NCI-H226 (cell line): Measurements from ENCODE around the gene SLC10A7.

Experiments
- DNase-seq: peaks from one replicate; pipeline ENCODE4 v3.0.0-alpha.2; 2015

Gene SLC10A7

GRCh38 chr4:146521541-146522097, at the start of gene SLC10A7:
Gene SLC10A7 (minus strand): TSS chr4:146521940. CDS start chr4:146521717, 223 bp downstream.
- DNase-seq: peak; percentile 59

- peak; percentile 76 for DNase-seq
Measured at GRCh38 chr4:146567396-146567795, 45.7 kb upstream of the SLC10A7 start.

- DNase-seq: no peak
Measured at GRCh38 chr4:146564492-146564891, 42.8 kb upstream of the SLC10A7 start.

DNA sequence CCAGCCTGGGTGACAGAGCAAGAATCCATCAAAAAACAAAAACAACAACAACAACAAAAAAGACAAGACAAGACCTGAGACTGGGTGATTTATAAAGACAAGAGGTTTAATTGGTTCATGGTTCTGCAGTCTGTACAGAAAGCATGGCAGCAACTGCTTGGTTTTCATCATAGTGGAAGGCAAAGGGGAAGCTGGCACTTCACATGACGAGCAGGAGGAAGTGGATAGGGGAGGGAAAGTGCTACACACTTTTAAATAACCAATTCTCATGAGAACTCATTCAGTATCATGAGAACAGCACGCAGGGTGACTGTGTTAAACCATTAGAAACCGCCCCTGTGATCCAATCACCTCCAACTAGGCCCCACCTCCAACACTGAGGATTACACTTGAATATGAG, 28.4 kb upstream of the SLC10A7 start:
- no peak for DNase-seq

DNA sequence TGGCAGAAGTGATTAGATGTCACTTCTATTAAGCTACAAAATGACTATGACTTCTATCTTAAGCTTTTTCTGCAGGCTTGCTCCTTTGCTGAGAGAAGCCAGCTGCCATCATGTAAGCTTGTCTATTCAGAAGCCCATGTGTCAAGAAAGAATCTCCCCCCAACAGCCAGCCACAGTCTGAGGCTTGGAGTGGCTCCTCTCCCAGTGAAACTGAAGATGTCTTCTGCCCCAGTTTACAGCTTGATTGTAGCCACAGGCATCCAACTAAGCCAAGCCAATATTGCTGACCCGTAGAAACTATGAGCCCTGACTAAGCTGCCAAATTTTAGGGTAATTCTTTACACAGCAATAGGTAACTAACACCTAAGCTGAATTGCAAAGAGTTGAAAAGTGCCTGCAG, 26.7 kb upstream of the SLC10A7 start:
- no peak for DNase-seq

DNA sequence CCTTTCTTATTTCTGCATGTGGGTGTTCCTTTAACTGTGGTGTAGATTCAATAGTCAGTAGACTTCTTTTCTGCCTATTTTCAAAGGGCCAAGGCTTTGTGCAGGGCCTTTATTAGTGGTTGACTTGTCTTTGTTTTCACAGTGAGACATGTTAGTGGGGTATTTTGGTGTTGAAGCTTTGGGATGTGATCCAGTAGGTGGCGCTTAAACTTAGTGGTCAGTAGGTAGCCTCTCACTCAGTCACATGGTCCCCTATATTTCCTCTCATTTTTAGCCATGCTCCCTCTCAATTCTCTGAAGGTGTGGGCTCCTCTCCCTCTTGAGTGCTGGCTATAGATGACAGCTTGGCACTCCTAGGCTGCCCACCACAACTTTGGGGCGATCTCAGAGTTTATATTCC, 23.4 kb upstream of the SLC10A7 start:
- DNase-seq: peak; percentile 25

- no peak for DNase-seq
Measured at GRCh38 chr4:146534178-146534577, 12.4 kb upstream of the SLC10A7 start.

DNA sequence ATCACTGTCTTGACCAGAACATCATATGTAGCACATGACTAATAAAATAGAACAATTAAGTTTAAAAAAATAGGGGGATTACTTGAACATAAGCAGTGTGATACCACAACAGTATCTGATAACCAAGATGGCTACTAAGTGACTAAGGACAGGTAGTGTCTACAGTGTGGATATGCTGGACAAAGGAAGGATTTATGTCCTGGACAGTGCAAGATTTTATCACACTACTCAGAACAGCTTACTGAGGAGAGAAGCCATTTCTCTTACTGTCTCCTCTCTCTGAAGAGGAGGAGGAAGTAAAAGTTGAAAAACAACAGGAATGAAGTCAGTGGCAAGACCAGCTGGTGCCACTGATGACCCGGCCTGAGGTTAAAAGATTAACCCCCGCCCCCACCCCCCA, 4.0 kb upstream of the SLC10A7 start:
- no peak for DNase-seq

- no peak for DNase-seq
Measured at GRCh38 chr4:146524663-146525062, 2.9 kb upstream of the SLC10A7 start.

GRCh38 chr4:146522869-146523205, 1.1 kb upstream of the SLC10A7 start:
- DNase-seq: no peak

GRCh38 chr4:146522098-146522868, 543 bp upstream of the SLC10A7 start:
- DNase-seq: peak; percentile 77

GRCh38 chr4:146520896-146521540, 722 bp downstream of the SLC10A7 start:
- peak; percentile 7 for DNase-seq

- no peak for DNase-seq
Measured at GRCh38 chr4:146514651-146515357, 6.9 kb downstream of the SLC10A7 start.

DNA sequence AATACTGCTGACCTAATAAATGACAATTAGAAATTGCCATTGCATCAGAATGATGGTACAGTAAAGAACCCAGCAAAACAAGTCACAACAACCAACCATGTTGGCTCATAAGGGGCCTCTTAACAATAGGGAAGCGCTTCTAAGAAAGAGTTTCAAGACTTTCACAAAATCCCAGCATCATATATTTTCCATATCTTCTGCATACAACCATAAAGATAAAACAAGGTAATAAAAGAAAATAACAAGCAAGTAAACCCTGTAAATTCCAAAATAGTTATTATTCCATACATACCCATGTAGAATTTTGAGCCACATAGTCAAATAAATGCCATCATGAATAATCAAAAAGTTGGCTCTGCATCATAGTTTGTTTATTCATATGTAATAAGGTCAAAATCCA, 8.2 kb downstream of the SLC10A7 start:
- DNase-seq: no peak

DNA sequence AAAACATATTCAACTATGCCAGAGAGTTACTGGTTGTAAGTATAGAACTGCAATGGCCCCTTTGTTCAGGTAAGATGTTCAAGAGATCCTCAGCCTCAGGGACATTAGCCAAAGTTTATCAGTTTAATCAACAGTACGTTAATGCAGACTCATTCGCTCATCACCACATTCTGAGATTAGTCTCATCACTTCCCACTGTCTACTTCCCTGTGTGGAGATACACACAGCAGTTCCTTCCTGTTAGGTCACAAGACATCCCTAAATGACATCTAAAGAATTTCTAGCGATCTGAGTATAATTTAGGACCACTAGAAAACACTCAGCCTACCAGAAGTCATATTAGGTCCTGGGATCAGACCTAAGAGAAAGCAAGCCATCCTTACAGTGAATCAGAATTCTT, 10.4 kb downstream of the SLC10A7 start:
- DNase-seq: no peak

GRCh38 chr4:146510942-146511341, 10.8 kb downstream of the SLC10A7 start:
- DNase-seq: no peak

DNA sequence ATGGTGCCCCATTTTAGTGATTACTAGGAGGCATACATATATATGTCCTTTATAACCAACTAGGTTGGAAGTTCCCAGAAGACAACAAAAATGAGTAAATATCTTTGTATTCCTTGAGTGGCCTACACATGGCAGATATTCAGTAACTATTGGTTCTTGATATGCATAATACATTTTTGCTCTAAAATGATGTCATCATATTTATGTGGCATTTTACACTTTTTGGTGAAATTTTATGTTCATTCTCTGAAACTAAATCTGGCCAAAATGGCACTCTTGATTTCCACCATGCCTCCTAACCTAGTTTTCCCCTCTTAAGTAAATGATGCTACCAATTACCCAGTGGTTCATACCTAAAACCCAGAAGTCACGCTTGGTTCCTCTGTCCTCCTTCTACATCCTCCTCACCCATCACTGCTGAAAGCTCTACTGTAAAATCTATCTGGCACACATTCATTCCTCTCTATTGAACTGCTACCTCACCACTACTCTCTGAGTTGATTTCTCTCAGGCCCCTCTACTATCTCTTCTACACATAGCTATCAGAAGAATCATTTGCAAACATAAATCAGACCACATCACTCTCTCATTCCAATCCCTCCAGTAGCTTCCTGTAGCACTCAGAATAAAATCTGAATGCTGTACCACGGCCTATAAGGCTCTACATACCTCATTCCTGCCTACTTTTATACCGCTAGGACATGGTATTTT, 13.4 kb downstream of the SLC10A7 start:
- no peak for DNase-seq

DNA sequence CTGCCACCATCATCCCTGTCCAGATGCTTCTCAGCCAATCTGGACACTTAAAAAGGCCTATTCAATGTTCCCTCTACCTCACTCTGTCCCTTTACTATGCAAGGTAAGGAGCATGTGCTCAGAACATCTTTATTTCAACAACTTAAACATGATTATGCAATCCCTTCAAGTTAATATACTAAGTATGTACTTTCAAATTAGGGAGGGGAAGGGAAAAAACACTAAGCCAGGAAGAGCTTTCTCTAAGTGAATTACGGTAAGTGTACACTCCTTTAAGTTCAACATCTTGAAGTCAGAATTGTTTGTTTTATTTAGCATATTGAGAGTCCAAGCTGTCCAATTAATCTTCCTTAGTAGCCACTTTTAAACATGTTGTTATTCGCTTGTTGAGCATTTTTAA, 14.1 kb downstream of the SLC10A7 start:
- no peak for DNase-seq

DNA sequence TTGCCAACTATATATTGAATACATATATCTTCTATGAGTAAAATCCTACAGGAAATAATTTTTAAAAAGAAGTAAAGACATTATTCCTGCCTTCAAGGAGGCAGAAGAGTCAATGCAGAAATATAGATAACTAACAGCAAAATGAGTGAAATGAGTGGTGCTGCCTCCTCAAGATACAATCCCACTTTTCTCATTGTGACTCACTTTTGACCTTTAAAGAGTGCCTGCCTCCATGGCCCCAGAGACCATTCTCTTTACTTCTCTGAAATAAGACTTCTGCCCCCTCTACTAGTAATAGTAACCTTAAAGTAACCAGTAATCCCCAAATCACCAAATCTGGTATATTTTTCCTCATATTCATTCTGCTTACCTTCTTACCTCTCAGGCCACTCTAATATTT, 15.5 kb downstream of the SLC10A7 start:
- DNase-seq: no peak

- no peak for DNase-seq
Measured at GRCh38 chr4:146500216-146500615, 21.5 kb downstream of the SLC10A7 start.

GRCh38 chr4:146498291-146498690, 23.4 kb downstream of the SLC10A7 start:
- no peak for DNase-seq

DNA sequence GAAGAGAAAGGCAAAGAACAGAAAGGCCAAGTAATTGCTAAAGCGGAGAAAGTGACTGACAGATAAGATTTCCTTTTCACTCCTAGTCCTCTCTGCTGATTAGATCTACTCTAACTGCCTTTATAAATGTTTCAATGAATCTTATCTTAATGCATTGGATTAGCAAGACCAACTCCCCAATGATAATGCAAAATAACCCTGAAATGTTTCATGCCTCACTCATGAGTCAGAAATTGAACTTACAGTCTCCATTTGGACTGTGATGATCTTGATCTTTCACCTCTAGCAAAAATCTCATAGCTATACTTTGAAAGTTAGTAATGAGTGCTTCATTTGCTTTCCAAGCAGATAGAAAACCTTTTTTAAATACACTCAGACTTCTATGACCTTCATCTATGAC, 26.5 kb downstream of the SLC10A7 start:
- DNase-seq: peak; percentile 60

GRCh38 chr4:146494143-146494542, 27.6 kb downstream of the SLC10A7 start:
- DNase-seq: no peak
